ENCODE data around the gene RAI1.
A peak's percentile ranks its signal among the peaks of the same experiment; 100 is the strongest.

The RAI1 gene

GRCh38 chr17:17852930-17853329 is 171.7 kb downstream of the RAI1 start:
- DNase-seq, result no peak

DNA sequence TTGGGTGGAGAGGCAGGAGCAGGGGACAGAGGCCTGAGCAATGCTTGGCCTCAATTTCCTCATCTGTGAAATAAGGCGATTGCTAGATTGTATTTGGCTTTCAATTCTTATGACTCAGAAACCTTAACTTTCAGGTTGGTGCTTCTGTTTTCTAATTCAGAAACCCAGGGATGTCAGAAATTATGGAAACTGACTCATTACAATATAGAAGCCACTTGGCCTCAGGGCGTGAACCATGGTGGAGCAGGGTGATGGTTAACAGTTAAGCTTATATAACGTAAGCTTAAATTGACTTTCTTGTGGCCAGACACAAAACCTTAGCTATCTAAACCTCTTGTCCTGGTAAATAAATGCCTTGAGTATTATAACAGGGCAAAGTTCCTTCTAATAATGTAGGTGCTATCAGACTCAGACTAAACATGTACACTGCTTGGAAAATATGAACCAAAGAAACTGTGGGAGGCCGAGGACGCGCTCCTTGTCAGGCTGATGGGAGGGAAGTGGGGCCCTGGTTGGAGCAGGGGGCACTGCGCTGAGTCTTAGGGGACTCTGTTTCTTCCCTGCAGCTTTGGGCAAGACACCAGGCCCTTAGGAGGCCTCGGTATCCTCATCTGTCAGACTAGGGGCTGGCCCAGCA is 172.7 kb downstream of the RAI1 start:
- no peak for DNase-seq

DNA sequence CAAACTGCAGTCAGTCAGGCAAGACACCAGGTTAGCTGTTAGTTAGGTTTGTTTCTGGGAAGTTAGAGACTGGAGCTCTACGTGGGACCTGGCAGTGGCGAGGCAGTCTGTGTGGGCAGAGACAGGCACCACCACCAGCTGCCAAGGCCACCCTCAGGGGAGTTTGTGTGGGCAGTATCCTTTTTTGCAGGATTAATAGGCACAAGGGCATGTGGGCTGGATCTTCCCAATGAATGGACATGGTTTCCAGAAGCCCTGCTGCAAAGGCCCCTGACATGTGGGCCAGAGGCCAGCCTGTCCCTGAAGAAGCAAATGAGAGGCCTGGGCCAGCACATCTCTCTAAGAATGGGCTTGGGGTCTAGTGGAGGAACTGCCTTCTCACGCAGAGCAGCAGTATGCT is 174.7 kb downstream of the RAI1 start:
- DNase-seq, result no peak

- no peak for DNase-seq
Measured at GRCh38 chr17:17856386-17856785, 175.1 kb downstream of the RAI1 start.

DNA sequence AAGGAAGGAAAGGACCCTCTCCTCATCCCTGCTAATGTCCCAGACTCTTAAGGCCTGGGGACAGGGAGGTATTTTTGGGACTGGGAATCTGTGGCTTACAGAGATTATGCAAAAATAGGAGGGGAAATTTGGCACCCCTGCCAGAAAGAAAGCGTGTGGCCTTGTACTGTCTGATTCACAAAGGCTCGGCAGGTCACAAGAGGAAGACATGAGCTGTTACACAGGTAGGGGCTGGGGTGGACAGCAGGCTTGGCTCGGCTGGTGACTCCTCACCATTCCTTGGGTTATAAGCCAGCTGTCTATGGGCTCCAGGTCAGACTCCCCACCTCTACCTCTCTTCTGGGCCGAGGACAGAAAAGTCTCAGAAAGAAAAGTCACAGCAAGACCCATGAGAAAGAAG is 176.2 kb downstream of the RAI1 start:
- no peak for DNase-seq

GRCh38 chr17:17859909-17860765 is 178.9 kb downstream of the RAI1 start:
- DNase-seq, result peak; percentile 55

DNA sequence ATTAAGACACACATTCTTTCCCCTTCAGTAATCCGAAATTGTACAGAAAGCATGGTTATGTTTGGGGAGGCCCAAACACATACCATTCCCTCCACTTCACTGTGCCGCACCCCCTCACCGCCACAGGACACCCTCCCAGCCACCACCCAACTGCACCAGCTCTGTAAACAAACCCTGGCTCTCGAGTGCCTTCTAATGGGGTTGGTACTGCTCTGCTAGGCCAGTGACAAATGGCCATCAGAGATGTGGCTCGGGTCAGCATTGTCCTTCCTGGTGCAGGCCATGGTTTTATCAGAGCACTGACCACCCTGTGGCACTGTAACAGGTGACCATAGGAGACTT is 179.5 kb downstream of the RAI1 start:
- no peak for DNase-seq
